ENCODE measurements around the gene POPDC3.

GRCh38 chr6:105209950-105210706 lies 30.3 kb upstream of the POPDC3 start:
- no peak for TF ChIP-seq CTCF (IDR thresholded peaks at IDR 0.05)
- no peak for TF ChIP-seq POLR2A (IDR thresholded peaks at IDR 0.05)

Measured in esophagus squamous epithelium (tissue), 4 donors.